Activated gamma-delta T cell treated with anti-CD3 and anti-CD28 coated beads, Interleukin-2, amount 50 U/mL, for 16 hours (primary cell): ENCODE results near the gene TRABD2B.

Source experiments
- DNase-seq: peaks from one replicate; pipeline ENCODE4 v3.0.0-alpha.2; 2020; ENCODE audit warnings: low read depth

TRABD2B gene

DNA sequence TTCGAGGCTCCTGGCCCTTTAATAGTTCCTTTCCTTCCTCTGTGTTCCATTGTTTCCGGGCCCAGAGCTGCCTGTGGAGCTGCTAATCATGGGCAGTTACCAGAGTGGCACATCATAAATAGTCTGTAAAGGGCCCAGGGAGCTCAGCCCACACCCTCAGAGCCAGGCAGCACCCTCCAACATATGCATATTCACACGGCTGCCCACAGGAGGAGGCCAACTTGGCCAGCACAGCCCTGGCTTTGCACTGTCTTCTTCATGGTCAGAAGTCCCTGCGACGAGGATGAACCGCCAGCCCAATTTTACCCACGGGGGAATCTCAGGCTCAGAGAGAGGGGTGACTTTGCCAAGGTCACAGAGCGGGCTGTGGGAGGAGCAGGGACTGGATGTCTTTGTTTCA lies 172.5 kb downstream of the TRABD2B start:
- DNase-seq, result no peak

- no peak for DNase-seq
Measured at GRCh38 chr1:47824297-47824696, 172.9 kb downstream of the TRABD2B start.

- no peak for DNase-seq
Measured at GRCh38 chr1:47823040-47823808, 174.0 kb downstream of the TRABD2B start.

- DNase-seq, result no peak
Measured at GRCh38 chr1:47821760-47822159, 175.4 kb downstream of the TRABD2B start.

GRCh38 chr1:47819574-47819888 lies 177.7 kb downstream of the TRABD2B start:
- DNase-seq, result no peak

DNA sequence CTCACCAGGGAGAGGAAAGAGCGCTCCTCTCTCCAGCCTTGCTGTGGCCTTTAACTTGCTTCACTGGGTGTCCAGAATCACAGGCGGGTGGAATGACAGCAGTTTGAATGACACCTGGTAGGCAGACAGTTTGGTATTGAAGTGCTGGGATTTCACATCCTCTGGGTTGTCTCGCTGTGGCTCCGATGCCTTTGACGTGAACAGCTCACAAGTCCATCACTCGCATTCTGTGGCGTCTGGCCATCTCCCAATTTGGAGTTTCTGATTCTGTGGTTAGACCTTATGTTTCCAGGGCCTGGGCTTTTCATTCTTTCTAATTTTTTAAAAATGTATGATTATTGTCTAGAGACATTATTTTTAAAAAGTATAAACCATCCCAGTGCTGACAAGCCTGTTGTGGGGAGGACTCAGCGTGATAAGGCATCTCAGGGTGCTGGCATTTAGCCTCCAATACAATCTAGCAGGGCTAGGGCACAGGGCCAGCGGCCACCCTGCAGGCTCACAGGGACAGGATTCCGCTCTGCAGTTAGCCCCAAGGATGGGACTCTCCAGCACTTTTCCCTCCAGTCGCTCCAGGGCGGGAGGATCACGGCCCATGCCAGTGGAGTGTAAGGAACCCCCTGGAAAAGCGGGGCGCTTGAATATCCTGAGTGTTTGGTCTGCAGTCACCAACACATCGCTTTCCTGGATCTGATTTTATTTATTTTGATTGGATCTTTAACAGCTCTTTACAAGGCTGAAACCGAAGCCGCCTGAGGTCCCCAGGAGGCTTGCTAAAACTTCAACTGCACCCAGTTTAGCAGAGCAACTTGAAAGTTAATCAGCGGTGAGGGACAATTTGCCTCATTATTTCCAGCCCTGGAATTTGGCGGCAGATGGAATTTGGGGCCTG lies 178.3 kb downstream of the TRABD2B start:
- no peak for DNase-seq

DNA sequence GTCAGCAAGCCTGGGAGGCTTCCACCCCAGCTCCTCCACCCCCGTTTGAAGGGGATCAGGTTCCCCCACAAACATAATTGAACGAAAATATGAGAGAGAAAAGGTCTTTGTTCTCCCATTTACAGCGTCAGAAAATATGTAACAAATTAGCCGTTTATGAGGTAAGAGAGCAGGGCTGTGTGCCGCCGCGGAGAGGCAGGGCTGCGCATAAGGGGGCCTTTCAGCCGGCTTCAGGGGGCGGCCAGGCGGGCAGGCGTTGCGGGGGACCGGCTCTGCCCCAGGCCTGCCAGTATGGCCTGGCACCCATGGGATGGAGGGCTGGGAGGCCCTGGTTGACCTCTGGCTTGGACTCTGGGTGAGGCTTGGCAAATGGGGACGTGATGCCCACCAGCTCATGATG lies 179.3 kb downstream of the TRABD2B start:
- no peak for DNase-seq

DNA sequence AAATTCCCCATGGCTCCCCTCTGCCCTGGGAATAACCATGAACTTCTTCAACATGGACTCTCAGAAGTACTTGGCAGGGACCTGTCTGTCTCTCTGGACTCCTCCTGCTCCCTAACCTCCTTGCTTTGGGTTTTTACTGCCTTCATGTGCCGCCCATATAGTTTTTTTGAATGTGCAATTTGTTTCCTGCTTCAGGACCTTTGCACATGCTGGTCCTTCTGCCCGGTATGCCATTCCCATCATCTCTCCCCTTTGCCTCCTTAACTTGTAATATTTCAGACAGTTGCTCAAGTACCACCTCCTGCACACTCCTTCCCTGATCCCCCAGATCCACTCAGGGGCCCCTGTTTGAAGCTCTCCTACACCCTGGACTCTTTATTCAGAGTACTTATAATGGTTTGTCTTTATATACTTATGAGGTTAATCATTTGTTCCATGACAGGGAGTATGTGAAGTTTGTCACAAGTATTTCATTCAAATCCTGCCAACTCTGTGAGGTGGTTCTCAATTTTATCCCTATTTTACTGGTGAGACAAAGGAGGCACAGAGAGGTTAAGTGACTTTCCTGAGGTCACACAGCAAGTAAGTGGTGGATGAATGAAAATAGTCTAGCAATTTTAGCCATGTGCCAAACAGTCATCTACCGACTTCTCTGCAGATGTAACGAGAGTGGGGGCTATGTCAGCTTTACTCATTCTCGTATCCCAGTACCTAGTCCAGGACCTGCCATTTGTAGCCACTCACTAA lies 180.7 kb downstream of the TRABD2B start:
- no peak for DNase-seq

- DNase-seq, result no peak
Measured at GRCh38 chr1:47814612-47815395, 182.4 kb downstream of the TRABD2B start.

GRCh38 chr1:47813970-47814369 lies 183.2 kb downstream of the TRABD2B start:
- no peak for DNase-seq

DNA sequence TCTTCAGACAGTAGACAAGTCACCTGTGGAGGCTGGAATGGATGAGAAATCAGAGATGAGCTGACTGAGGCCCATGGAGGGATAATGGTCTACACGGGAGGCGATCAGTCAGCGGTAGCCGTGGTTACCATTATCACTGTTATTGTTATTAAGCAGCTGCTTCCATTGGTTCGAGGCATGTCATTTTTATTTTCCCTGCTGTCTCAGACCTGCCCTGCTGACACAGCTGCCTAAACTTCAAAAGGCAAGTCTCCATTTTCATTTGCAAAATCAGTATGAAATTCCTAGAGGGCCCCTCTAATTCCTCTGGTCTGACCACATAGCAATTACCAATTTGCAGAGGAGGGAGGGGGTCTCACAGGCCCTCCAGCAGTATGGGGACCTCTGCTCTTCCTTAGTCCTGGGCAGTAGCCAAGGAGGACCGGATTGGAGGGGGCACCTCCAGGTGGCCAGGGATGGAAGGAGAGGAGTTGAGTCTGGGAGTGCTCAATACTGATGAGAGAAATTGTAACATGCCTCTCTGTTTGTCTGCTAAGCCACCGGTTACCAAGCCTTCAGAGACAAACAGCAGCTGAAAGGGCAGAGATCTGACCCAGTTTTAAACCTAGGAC lies 184.2 kb downstream of the TRABD2B start:
- no peak for DNase-seq

GRCh38 chr1:47810964-47811682 lies 186.1 kb downstream of the TRABD2B start:
- no peak for DNase-seq

- no peak for DNase-seq
Measured at GRCh38 chr1:47809301-47810084, 187.7 kb downstream of the TRABD2B start.

DNA sequence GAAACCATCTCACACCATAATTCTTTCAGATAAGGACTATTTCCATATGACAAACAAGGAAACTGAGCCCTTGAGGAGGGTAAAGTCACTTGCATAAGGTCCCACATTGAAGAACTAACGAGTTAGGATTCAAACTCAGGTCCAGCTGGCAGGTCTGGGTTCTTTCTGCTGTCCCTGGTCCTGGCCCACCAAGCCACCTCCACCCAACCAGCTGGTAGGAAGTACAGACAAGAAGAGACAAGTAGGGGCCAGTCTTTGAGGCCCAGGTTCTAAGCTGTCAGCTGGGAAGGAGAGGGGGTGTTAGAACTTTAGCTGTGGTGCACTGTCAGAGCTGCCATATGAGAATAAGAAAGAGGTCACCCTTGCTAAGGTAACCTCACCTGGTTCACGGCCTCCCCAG lies 188.6 kb downstream of the TRABD2B start:
- no peak for DNase-seq

- DNase-seq, result no peak
Measured at GRCh38 chr1:47805921-47806361, 191.2 kb downstream of the TRABD2B start.

GRCh38 chr1:47805018-47805417 lies 192.2 kb downstream of the TRABD2B start:
- DNase-seq, result no peak

- DNase-seq, result no peak
Measured at GRCh38 chr1:47803815-47804501, 193.2 kb downstream of the TRABD2B start.

- DNase-seq, result no peak
Measured at GRCh38 chr1:47797575-47797974, 199.6 kb downstream of the TRABD2B start.

DNA sequence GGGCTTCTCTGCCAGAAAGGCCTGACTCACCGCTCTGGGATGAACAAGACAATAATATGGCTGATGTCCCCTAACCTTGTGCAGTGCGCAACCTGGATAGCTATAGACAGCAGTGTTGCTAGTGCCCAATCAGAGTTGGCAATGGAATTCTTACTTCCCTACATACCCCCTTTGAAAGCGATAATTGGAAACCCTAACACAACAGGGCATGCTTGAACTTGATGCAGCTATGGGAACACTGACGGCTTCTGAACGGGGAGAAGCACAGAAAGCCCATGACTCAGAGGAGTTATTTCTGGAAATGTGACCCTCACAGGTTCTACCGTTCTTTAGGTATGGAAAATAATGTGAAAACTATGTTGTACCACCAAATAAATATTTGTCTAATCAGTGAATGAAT lies 200.6 kb downstream of the TRABD2B start:
- no peak for DNase-seq
